Measurements from ENCODE around the gene RPS21.
A peak's percentile ranks its signal among the peaks of the same experiment; 100 is the strongest.

Gene RPS21

GRCh38 chr20:62396367-62397239 is 9.7 kb downstream of the RPS21 start:
- DNase-seq (ENCODE audit: low read depth), result no peak

GRCh38 chr20:62398120-62398821 is 11.4 kb downstream of the RPS21 start:
- DNase-seq (ENCODE audit: low read depth), result no peak

GRCh38 chr20:62400021-62400420 is 13.1 kb downstream of the RPS21 start:
- no peak for DNase-seq (ENCODE audit: low read depth)

DNA sequence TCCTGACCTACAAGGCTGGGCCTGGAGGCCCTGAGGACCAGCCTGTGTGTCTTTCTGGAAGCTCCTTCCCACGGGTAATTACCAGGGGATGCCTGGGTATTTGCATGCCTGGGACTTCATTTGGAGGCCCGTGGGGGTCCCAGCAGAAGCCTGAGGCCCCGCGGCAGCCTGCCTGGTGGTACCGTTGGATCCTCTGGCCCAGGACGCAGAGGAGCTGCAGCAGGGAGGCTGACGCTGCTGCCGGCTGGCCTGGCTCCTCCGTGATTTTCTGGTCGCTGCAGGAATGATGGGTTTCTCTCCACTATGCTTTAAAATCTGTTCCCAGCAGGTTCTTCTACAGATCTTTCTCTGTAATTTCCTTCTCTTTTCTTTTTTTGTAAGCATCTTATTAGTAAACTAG is 13.6 kb downstream of the RPS21 start:
- DNase-seq (ENCODE audit: low read depth), result no peak

DNA sequence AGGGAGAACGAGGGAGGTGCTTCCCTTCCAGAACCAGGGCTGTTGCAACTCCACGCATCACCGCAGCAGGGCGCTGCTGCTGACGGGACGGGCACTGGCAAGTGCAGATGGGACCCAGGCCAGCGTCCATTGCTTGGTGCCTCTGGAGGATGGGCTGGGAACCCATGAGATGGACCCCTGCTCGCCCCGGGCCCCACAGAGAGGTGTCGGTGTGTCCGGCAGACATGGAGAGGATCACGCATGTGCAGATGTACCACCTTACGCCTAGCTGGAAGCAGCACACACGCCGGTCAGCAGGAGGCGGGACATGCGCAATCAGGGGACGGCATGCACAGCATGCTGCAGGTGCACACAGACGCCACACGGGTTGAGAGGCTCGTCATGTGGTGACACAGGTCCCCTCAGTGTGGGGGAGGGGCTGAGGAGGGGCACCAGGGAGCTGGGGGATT is 14.5 kb downstream of the RPS21 start:
- no peak for DNase-seq (ENCODE audit: low read depth)

GRCh38 chr20:62402456-62403150 is 15.7 kb downstream of the RPS21 start:
- no peak for DNase-seq (ENCODE audit: low read depth)

DNA sequence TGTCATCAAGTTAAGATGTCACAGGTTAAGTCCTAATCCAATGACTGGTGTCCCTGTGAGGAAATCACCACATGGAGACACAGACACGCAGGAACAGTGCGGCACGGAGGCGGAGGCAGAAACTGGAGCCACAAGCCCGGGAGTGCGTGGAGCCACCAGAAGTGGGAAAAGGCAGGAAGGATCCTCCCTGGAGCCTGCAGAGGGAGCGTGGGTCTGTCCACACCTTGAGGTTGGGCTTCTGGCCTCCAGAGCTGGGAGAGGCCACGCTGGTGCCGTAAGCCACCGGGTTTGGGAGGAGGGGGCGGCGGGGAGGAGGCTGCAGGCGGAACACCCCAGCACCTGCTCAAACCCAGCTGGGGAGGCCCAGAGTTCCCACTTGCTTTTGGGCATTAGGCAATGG is 16.4 kb downstream of the RPS21 start:
- no peak for DNase-seq (ENCODE audit: low read depth)

- no peak for DNase-seq (ENCODE audit: low read depth)
Observed at GRCh38 chr20:62404112-62404665, 17.3 kb downstream of the RPS21 start.

DNA sequence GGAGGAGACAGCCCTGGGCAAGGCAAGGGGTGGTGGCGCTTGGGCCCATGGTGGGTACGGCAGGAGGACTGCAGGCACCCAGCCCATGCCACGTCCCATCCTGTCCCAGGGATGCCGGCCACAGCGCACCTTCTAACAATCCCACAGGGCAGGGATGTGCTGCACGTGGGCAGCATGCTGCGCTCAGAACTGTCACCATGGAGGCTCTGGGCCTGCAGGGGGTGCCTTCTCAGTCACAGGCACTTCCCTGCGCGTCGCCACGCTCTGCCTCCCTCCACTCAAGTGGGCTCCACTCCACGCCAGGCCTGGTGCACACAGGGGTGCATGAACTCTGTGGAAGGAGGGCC is 17.8 kb downstream of the RPS21 start:
- DNase-seq (ENCODE audit: low read depth), result no peak

DNA sequence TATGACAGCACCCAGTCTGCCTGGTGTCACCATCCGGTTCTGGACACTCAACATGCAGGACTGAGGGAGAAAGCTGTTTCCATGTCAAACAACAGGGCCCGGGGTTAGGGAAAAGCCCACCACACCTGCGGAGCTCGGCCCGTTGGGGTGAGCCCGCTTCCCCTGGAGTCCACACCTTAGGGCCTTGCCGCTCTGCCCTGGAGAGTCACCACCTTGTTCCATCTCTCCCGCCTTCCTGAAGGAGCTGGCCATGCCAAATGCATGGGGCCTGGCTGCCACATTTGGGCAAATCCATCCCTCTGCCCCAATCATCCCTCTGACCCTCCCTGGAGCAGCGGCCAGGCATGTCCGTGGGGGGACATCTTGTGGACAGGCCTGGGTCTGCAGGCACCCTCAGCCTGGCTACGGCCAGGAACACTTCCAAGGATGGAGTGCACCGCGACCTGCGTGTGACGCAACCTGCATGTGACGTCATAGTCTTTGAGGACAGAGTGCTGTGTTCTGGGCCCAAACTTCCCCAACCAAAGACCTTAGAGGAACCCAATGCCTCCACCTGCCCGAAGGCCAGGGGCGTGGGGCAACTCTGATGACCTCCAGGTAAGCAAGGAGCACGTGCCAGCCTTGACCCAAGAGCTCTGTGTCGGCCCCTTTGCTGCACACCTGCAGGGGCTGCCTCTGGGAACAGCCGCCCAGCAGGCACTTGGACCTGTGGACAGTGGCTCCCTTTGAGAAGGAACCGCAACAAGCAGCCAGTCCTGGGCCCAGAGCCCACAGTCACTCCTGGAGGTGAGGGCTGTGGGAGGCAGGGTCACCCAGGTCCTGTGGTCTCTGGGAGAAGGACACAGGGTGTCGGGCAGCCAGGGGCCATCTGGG is 18.4 kb downstream of the RPS21 start:
- peak; percentile 42 for DNase-seq (ENCODE audit: low read depth)

DNA sequence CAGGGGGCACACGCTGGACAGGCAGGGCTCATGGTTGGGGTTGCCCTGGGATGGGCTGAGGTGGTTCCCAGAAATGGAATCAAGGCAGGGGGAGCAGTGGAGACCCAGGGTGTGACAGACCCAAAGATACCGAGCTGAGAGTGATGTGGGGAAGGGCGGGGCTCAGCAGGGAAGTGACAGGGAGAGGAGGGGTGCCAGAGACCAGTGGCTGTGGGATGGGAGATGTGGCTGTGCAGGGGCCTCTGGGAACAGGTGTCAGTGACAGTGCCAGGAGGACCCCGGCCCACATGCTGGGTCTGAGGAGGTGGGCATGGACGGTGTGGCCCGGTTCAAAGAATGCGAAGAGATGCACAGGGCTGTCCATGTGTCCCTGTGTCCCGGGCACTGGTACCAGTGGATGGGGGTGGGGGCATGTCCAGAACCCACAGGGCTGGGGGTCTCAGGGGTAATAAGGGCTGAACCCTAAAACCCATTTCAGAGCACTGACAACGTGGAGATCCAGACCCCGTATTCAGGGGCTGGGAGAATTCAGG is 19.1 kb downstream of the RPS21 start:
- DNase-seq (ENCODE audit: low read depth), result no peak

DNA sequence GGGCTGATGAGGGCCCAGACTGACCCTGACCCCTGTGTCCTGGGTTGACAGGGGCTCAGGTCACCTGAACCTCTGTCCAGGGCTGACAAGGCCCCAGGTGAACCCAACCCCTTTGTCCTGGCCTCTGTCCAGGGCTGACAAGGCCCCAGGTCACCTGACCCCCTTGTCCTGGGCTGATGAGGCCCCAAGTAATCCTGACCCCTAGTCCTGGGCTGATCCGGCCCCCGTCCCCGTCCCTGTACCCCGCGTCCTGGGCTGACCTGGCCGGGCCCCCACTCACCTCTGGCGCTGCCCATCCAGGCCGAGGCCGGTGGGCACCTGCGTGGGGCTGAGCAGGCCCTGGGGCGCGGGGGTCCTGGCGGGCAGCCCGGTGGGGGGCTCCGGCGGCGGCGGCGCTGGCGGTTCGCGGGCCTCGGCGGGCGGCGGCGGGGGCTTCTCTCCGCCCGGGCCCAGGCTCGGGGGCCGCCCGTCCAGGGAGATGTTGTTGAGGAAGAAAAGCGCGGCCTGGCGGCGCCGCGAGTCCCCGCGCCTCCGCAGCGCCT is 19.8 kb downstream of the RPS21 start:
- no peak for DNase-seq (ENCODE audit: low read depth)

DNA sequence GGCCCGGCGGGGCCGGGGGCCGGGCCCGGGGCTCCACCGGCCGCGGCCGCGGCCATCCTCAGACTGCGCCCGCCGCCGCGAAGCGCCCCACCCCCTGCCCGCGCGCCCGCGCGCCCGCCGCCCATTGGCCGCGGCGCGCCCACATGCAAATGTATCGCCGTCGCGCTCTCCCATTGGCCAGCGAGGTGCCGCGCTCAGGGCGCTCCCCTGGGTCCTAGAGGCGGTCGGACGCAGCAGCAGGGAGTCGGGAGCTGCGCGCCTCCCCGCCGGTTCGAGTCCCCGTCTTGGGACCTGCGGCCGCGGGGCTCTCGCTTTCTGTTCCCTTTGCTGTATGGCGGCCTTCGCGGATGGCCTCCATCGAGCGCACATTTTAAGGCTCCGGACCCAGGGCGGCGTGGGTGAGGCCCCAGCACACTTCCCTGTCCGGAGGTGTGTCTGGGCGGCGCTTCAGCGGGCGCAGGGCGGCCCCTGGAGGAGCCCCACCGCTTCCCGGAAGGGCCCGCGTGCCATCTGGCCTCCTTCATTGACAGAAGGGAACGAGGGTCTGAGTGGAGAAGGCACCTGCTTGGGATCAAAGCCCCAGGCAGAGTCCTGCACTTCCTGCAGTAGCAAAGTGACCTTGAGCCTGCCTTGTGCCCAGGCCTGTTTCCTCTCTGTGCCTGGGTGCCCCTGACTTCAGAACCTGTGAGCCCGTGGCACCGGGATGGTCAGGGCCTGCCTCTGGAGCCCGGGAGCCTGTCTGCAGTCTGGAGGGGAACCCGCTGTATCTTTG is 20.5 kb downstream of the RPS21 start, which contains the start of gene CABLES2:
CABLES2 (minus strand) TSS at position 65 of the 772 bp plus-strand sequence; CDS start at position 56, 9 bp downstream.
- DNase-seq (ENCODE audit: low read depth), result peak; percentile 83

DNA sequence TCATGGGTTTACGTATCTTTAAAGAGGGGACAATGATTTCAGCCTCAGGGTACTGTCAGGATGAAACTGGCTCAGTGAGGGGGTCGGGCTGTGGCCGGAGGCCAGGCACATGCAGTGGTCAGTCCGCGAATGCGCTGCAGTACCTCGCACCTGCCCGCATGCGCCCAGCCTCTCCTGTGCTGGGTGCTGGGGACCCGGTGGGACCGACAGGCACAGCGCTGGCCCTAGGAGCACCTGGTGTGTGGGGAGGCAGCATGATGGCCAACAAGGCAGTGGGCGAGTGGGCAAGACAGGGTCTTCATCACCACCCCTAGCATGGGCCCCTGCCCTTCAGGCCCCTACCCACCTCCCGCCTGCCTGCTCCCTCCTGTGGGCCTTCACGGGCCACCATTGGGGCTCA is 21.2 kb downstream of the RPS21 start:
- DNase-seq (ENCODE audit: low read depth), result no peak

- no peak for DNase-seq (ENCODE audit: low read depth)
Observed at GRCh38 chr20:62408640-62409039, 21.7 kb downstream of the RPS21 start.

DNA sequence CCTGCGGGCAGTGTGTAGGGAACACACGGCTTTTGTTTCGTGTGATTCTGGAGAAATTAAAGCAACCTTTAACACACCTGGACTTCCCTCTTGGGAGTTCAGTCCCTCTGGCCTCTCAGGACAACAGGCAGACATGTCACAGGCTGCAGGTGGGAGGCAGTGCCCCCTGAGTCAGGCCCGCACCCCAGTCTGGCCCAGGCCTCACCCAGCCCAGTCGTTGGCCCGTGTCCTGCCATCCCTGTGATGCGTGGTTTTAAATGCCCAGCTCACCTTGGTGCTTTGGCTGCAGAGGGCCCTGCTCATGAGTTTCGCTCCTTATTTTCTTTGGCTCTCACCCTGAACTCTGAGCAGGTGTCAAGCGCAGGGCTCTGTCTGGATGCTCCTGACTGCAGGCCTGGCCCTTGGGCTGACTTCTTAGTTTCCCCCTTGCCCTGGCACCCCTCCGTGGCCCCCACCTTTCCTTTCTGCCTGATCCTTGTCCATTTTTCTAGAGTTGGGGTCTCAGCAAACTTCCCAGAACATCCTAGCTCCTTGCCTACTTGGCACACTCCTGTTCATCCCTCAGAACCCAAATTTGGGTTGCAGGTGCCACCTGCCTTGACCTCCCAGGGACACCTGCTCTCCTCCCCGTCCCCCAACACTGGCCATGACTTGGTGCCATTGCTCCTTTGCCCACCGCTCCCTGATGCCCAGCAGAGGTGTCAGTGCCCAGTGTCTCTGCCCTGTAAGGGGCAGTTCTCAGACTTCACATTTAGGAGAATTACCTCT is 22.4 kb downstream of the RPS21 start:
- DNase-seq (ENCODE audit: low read depth), result no peak

DNA sequence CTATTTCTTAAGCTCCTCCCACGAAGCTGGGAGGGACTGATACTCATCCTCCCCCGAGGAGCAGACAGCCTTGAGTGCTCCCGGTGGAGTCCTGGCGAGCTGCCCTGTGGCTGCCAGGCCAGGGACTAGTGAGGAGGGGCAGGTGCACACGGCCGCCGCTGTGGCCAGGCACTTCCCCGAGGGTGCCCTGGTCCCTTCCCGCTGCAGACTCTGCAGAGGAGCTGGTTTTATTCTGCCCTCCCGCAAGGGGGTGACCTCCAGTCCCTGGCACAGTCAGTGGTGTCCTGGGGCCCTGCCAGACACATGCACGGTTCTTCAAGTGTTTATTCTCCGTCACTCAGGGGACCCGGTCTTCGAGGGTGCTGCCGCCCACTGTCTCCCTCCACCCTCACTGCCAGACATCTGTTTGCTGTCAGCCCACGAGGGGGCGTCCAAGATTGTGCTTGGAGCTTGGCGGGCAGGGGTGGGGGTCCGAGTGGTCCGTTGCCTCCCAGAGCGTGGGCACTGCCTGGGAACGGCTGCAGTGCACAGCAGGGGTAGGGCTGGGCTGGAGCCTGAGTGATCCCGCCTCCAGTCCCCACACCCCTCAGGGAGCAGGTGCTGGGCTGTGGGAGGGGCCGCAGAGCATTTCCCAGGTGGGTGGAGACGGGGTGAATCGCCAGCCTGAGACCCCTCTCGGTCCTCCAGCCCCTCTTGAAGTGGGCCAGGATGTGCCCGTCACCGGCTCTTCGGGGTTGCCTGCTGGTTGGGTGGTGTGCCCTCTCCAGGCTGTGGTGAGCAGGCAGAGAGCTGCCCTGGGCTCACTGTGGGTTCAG is 23.2 kb downstream of the RPS21 start:
- no peak for DNase-seq (ENCODE audit: low read depth)

DNA sequence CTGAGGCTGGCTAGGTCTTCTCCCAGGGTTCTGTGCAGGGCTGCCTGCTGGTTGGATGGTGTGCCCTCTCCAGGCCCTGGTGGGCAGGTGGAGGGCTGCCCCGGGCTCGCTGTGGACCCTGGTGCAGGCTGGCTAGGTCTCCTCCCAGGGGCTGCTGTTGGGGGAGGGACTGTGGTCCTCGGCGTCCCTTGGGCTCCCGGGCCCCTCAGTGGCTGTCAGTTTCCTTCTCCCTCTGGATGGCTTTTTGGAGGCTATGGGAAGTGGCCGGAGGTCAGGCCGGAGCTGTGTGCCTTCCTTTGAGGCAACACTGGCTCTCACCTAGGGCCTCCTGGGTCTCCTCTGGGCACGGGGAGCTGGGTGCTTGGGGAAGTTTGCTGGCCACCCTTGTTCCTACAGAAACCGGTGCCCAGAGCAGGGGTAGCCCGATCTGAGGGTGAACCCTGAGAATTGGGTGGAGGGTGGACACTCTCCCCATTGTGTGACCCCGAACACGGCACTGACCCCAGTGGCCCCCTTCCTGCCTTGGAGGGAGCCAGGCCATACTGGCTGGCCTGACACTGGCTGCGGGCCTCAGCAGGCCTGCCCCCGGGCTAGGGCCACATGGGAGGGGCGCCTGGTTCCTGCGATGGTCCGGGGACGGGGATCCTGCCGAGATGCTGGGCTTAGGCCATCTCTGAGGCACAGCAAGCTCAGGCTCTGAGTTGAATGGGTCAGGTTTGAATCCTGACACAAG is 24.0 kb downstream of the RPS21 start:
- DNase-seq (ENCODE audit: low read depth), result no peak
